Measurements from ENCODE around the gene TRAFD1. TPM values are rescaled to one million over a fixed set of nuclear protein-coding genes. Genes with fewer than 3 reads are reported as not detected.

The TRAFD1 gene
- total and polyA plus RNA-seq, 2 of the 13 experiments (the other 11 are each of a cell fraction or from before 2014, with no cell fraction given), result 9.5 to 20.9 TPM

- no TSS peak for BruUV-seq (replicated peaks)
- FAIRE-seq (no peak), DNase-seq (ENCODE audit: low spot score) (no peak), ATAC-seq (no peak)
- H3K4me1 ChIP-seq (ENCODE audit: insufficient read depth, low read length), result peaks cover 15% of the 10 kb centered on the region
- intact Hi-C loops (cut with micrococcal nuclease; ENCODE audit: unreplicated experiment) (no loop called here), in situ Hi-C loops (cut with HindIII; ENCODE audit: extremely low pct_ligation_motif_present, low pct_unique_long_range_greater_than_20kb) (no loop called here)
- no peaks in the 10 kb centered on the region for H3K79me2 ChIP-seq (ENCODE audit: insufficient read depth, low read length)
- H3K36me3 ChIP-seq (replicated peaks in 1 of 2; ENCODE audit: control insufficient read depth in 1 of 2, insufficient read depth in 2 of 2, low read length in 2 of 2), result peaks cover 4 to 20% of the 10 kb centered on the region in 2 experiments
- H3K4me3 ChIP-seq (replicated peaks in 1 of 3; ENCODE audit: insufficient read depth in 1 of 3, low read depth in 2 of 3, low read length in 3 of 3), result no peak overlapping the region
- WGBS (ENCODE audit: low lambda C conversion rate), result 91% methylated on average over 3 of the region's 3 CpGs
- H3K4me2 ChIP-seq (ENCODE audit: low read depth, low read length), result no peak overlapping the region
- no peaks in the 10 kb centered on the region for H3K27me3 ChIP-seq (ENCODE audit: control insufficient read depth in 1 of 2, insufficient read depth in 2 of 2, low read length in 2 of 2)
- POLR2A ChIA-PET, result no interaction called here
- CTCF ChIA-PET (ENCODE audit: low intra/inter-chr PET ratio, low total read pairs), result no interaction called here
- H3K9me3 ChIP-seq (ENCODE audit: low read length), result no peaks in the 10 kb centered on the region
- H2AFZ ChIP-seq (ENCODE audit: low read length), result no peak overlapping the region
- H3K27ac ChIP-seq (ENCODE audit: extremely low read length, insufficient read depth, low read length), result no peak overlapping the region
- no peak overlapping the region for H3K9ac ChIP-seq (ENCODE audit: insufficient read depth, low read depth, low read length)
- no peak for TF ChIP-seq USF2 (IDR thresholded peaks at IDR 0.05; ENCODE audit: low read depth, low read length)
- no peak for TF ChIP-seq USF2 (CRISPR knock-in tag; IDR thresholded peaks at IDR 0.05; ENCODE audit: borderline replicate concordance)
- peak; percentile 87 for TF ChIP-seq CEBPB (IDR thresholded peaks at IDR 0.05; ENCODE audit: borderline replicate concordance, low read depth, low read length)
- no peak for TF ChIP-seq ZFP91 (CRISPR knock-in tag; IDR thresholded peaks at IDR 0.05; ENCODE audit: borderline replicate concordance)
- no peak for TF ChIP-seq NONO (IDR thresholded peaks at IDR 0.05)
- TF ChIP-seq NONO (CRISPR knock-in tag; conservative IDR thresholded peaks at IDR 0.05), result no peak
- TF ChIP-seq ZNF253 (CRISPR knock-in tag; IDR thresholded peaks at IDR 0.05; ENCODE audit: borderline replicate concordance), result no peak
- TF ChIP-seq NCOA5 (CRISPR knock-in tag; IDR thresholded peaks at IDR 0.05), result no peak
- H4K20me1 ChIP-seq (ENCODE audit: insufficient read depth, low read length), result no peaks in the 10 kb centered on the region
These were observed 9.4 kb downstream of the TRAFD1 start for GRCh38 chr12:112134731-112135130.
